Measurements from ENCODE around the gene PPFIA4. TPM values are rescaled to one million over a fixed set of nuclear protein-coding genes. Genes with fewer than 3 reads are reported as not detected.

The PPFIA4 gene
- total RNA-seq, 4 donors from 2014 or later, result under 0.01 to 24.6 (median 0.30) TPM

GRCh38 chr1:203044546-203045250, 18.4 kb downstream of the PPFIA4 start:
- Histone ChIP-seq H3K27me3 (no peaks in the 10 kb centered on the region), H3K4me1 (peaks cover 0 to 1% (median 0%) of the 10 kb centered on the region in 4 donors), H3K36me3 (no peaks in the 10 kb centered on the region), H3K27ac (no peak overlapping the region), H3K4me3 (no peak overlapping the region), H3K9me3 (no peaks in the 10 kb centered on the region)
- no peak for DNase-seq (ENCODE audit: low spot score in 2 of 2)
- TF ChIP-seq POLR2A (IDR thresholded peaks at IDR 0.05) (no peak), EP300 (IDR thresholded peaks at IDR 0.05) (no peak), CTCF (IDR thresholded peaks at IDR 0.05) (no peak)
- WGBS, 2 donors, result 90 to 91% methylated on average over 7 of the region's 7 CpGs

GRCh38 chr1:203045336-203045735, 19.0 kb downstream of the PPFIA4 start:
- H3K4me1 ChIP-seq, result no peaks in the 10 kb centered on the region
- no peaks in the 10 kb centered on the region for H3K36me3 ChIP-seq
- 92 to 94% methylated on average over 13 to 17 of the region's 17 CpGs for WGBS, 2 donors
- TF ChIP-seq POLR2A (IDR thresholded peaks at IDR 0.05), result no peak
- no peak for TF ChIP-seq CTCF (IDR thresholded peaks at IDR 0.05)
- TF ChIP-seq EP300 (IDR thresholded peaks at IDR 0.05), result no peak
- H3K27me3 ChIP-seq, result no peaks in the 10 kb centered on the region
- H3K9me3 ChIP-seq, result no peaks in the 10 kb centered on the region
- no peak overlapping the region for H3K4me3 ChIP-seq
- no peak for DNase-seq (ENCODE audit: low spot score in 2 of 2)
- H3K27ac ChIP-seq, result no peak overlapping the region

- Histone ChIP-seq H3K36me3 (no peaks in the 10 kb centered on the region), H3K27me3 (no peaks in the 10 kb centered on the region), H3K4me1 (no peaks in the 10 kb centered on the region), H3K9me3 (no peaks in the 10 kb centered on the region), H3K27ac (no peak overlapping the region), H3K4me3 (no peak overlapping the region)
- no peak for DNase-seq (ENCODE audit: low spot score in 2 of 2)
- WGBS, 2 donors, result 71 to 72% methylated on average over 13 to 16 of the region's 16 CpGs
- TF ChIP-seq CTCF (IDR thresholded peaks at IDR 0.05) (no peak), EP300 (IDR thresholded peaks at IDR 0.05) (no peak), POLR2A (IDR thresholded peaks at IDR 0.05) (no peak)
Observed at GRCh38 chr1:203045821-203046594, 19.7 kb downstream of the PPFIA4 start.

GRCh38 chr1:203046984-203047630, 20.8 kb downstream of the PPFIA4 start:
- Histone ChIP-seq H3K36me3 (no peaks in the 10 kb centered on the region), H3K4me3 (no peak overlapping the region), H3K9me3 (no peaks in the 10 kb centered on the region), H3K27me3 (no peaks in the 10 kb centered on the region), H3K27ac (no peak overlapping the region), H3K4me1 (no peaks in the 10 kb centered on the region)
- no peak for DNase-seq (ENCODE audit: low spot score in 2 of 2)
- 54 to 62% methylated on average over 15 of the region's 15 CpGs for WGBS, 2 donors
- no peak for TF ChIP-seq POLR2A (IDR thresholded peaks at IDR 0.05)

GRCh38 chr1:203048086-203048485, 21.8 kb downstream of the PPFIA4 start:
- no peaks in the 10 kb centered on the region for H3K4me1 ChIP-seq
- no peak overlapping the region for H3K4me3 ChIP-seq
- no peaks in the 10 kb centered on the region for H3K36me3 ChIP-seq
- no peaks in the 10 kb centered on the region for H3K27me3 ChIP-seq
- no peak overlapping the region for H3K27ac ChIP-seq
- H3K9me3 ChIP-seq, result no peaks in the 10 kb centered on the region
- no peak for DNase-seq (ENCODE audit: low spot score in 2 of 2)
- no peak for TF ChIP-seq POLR2A (IDR thresholded peaks at IDR 0.05)
- TF ChIP-seq EP300 (IDR thresholded peaks at IDR 0.05), result no peak
- TF ChIP-seq CTCF (IDR thresholded peaks at IDR 0.05), result no peak
- 87 to 93% methylated on average over 11 of the region's 11 CpGs for WGBS, 2 donors
